Activated T-cell treated with anti-CD3 and anti-CD28 coated beads, Interleukin-2, amount 50 U/mL, for 24 hours (primary cell): ENCODE results near the gene TOP1.

ENCODE experiments used
- DNase-seq: peaks from one replicate; pipeline ENCODE4 v3.0.0-alpha.2; 2020
- H3K27ac Mint-ChIP-seq: 2 replicates; pipeline ENCODE4 v1.8.0; 2020; ENCODE audit warnings: mild to moderate bottlenecking, mixed read lengths
- H3K27me3 Mint-ChIP-seq: 2 replicates; pipeline ENCODE4 v1.8.0; 2020; ENCODE audit warnings: mixed read lengths
- H3K36me3 Mint-ChIP-seq: 2 replicates; pipeline ENCODE4 v1.8.0; 2020; ENCODE audit warnings: low read depth, mixed read lengths
- H3K4me1 Mint-ChIP-seq: 2 replicates; pipeline ENCODE4 v1.8.0; 2020; ENCODE audit warnings: low read depth, mixed read lengths
- H3K4me3 Mint-ChIP-seq: 2 replicates; pipeline ENCODE4 v1.8.0; 2020; ENCODE audit warnings: mild to moderate bottlenecking, moderate library complexity, mixed read lengths
- H3K9me3 Mint-ChIP-seq: 2 replicates; pipeline ENCODE4 v1.8.0; 2020; ENCODE audit warnings: mixed read lengths

Gene TOP1

GRCh38 chr20:41136680-41137613 lies 108.3 kb downstream of the TOP1 start, which contains the start of gene PLCG1:
Gene PLCG1, plus strand, starts transcription at chr20:41137543. Its CDS starts 99 bp downstream, at chr20:41137642.
- no peaks in the 10 kb centered on the region for H3K27me3 Mint-ChIP-seq
- DNase-seq: peak; percentile 94

GRCh38 chr20:41137614-41138474 lies 109.2 kb downstream of the TOP1 start:
- H3K4me1 Mint-ChIP-seq: peaks cover 76% of the 10 kb centered on the region

More at GRCh38 chr20:41136680-41137613, 108.3 kb downstream of the TOP1 start, which contains the start of gene PLCG1:
- Mint-ChIP-seq H3K36me3 (peaks cover 34% of the 10 kb centered on the region), H3K4me3 (peak within 1 kb of the TSS; percentile 94), H3K9me3 (no peaks in the 10 kb centered on the region), H3K4me1 (peaks cover 67% of the 10 kb centered on the region), H3K27ac (peak within 1 kb of the TSS; percentile 97)

GRCh38 chr20:41138475-41139226 lies 110.0 kb downstream of the TOP1 start:
- Mint-ChIP-seq H3K27ac (peak overlapping the region; percentile 97), H3K4me3 (peak overlapping the region; percentile 94), H3K4me1 (peaks cover 79% of the 10 kb centered on the region), H3K27me3 (no peaks in the 10 kb centered on the region), H3K9me3 (no peaks in the 10 kb centered on the region), H3K36me3 (peaks cover 34% of the 10 kb centered on the region)
- peak; percentile 62 for DNase-seq

More at GRCh38 chr20:41137614-41138474, 109.2 kb downstream of the TOP1 start:
- Mint-ChIP-seq H3K9me3 (no peaks in the 10 kb centered on the region), H3K4me3 (peak overlapping the region; percentile 94), H3K27ac (peak overlapping the region; percentile 97), H3K27me3 (no peaks in the 10 kb centered on the region), H3K36me3 (peaks cover 34% of the 10 kb centered on the region)
- DNase-seq: no peak

GRCh38 chr20:41139227-41140093 lies 110.8 kb downstream of the TOP1 start:
- H3K27ac Mint-ChIP-seq: peak overlapping the region; percentile 97
- no peaks in the 10 kb centered on the region for H3K27me3 Mint-ChIP-seq
- peaks cover 80% of the 10 kb centered on the region for H3K4me1 Mint-ChIP-seq
- H3K36me3 Mint-ChIP-seq: peaks cover 42% of the 10 kb centered on the region
- H3K4me3 Mint-ChIP-seq: peak overlapping the region; percentile 94
- H3K9me3 Mint-ChIP-seq: no peaks in the 10 kb centered on the region
- no peak for DNase-seq

GRCh38 chr20:41140226-41141133 lies 111.9 kb downstream of the TOP1 start:
- Mint-ChIP-seq H3K36me3 (peaks cover 50% of the 10 kb centered on the region), H3K4me1 (peaks cover 80% of the 10 kb centered on the region), H3K27ac (peak overlapping the region; percentile 97), H3K27me3 (no peaks in the 10 kb centered on the region), H3K9me3 (no peaks in the 10 kb centered on the region), H3K4me3 (peak overlapping the region; percentile 94)
- peak; percentile 44 for DNase-seq

GRCh38 chr20:41141153-41141815 lies 112.7 kb downstream of the TOP1 start:
- Mint-ChIP-seq H3K4me3 (peak overlapping the region; percentile 94), H3K36me3 (peaks cover 57% of the 10 kb centered on the region), H3K4me1 (peaks cover 80% of the 10 kb centered on the region), H3K9me3 (no peaks in the 10 kb centered on the region), H3K27ac (peak overlapping the region; percentile 97), H3K27me3 (no peaks in the 10 kb centered on the region)
- peak; percentile 55 for DNase-seq

GRCh38 chr20:41142245-41142644 lies 113.6 kb downstream of the TOP1 start:
- Mint-ChIP-seq H3K4me1 (peaks cover 86% of the 10 kb centered on the region), H3K27ac (peak overlapping the region; percentile 97), H3K36me3 (peaks cover 64% of the 10 kb centered on the region), H3K4me3 (peak overlapping the region; percentile 94), H3K27me3 (no peaks in the 10 kb centered on the region), H3K9me3 (no peaks in the 10 kb centered on the region)
- DNase-seq: peak; percentile 47

- H3K36me3 Mint-ChIP-seq: peaks cover 66% of the 10 kb centered on the region
Observed at GRCh38 chr20:41142919-41143318, 114.3 kb downstream of the TOP1 start.

GRCh38 chr20:41143354-41143753 lies 114.7 kb downstream of the TOP1 start:
- peaks cover 68% of the 10 kb centered on the region for H3K36me3 Mint-ChIP-seq
- H3K4me3 Mint-ChIP-seq: peak overlapping the region; percentile 94
- H3K27me3 Mint-ChIP-seq: no peaks in the 10 kb centered on the region
- peaks cover 95% of the 10 kb centered on the region for H3K4me1 Mint-ChIP-seq
- no peaks in the 10 kb centered on the region for H3K9me3 Mint-ChIP-seq
- H3K27ac Mint-ChIP-seq: peak overlapping the region; percentile 97
- peak; percentile 29 for DNase-seq

More at GRCh38 chr20:41142919-41143318, 114.3 kb downstream of the TOP1 start:
- H3K4me1 Mint-ChIP-seq: peaks cover 90% of the 10 kb centered on the region
- H3K27me3 Mint-ChIP-seq: no peaks in the 10 kb centered on the region
- H3K4me3 Mint-ChIP-seq: peak overlapping the region; percentile 94
- H3K27ac Mint-ChIP-seq: peak overlapping the region; percentile 97
- DNase-seq: peak; percentile 36
- no peaks in the 10 kb centered on the region for H3K9me3 Mint-ChIP-seq

- Mint-ChIP-seq H3K4me1 (peaks cover 97% of the 10 kb centered on the region), H3K9me3 (no peaks in the 10 kb centered on the region), H3K4me3 (no peak overlapping the region), H3K27ac (peak overlapping the region; percentile 97), H3K36me3 (peaks cover 57% of the 10 kb centered on the region), H3K27me3 (no peaks in the 10 kb centered on the region)
- no peak for DNase-seq
Observed at GRCh38 chr20:41145317-41145716, 116.7 kb downstream of the TOP1 start.

GRCh38 chr20:41145821-41146620 lies 117.4 kb downstream of the TOP1 start:
- H3K27ac Mint-ChIP-seq: peak overlapping the region; percentile 97
- peaks cover 50% of the 10 kb centered on the region for H3K36me3 Mint-ChIP-seq
- no peaks in the 10 kb centered on the region for H3K27me3 Mint-ChIP-seq
- H3K4me1 Mint-ChIP-seq: peaks cover 97% of the 10 kb centered on the region
- H3K4me3 Mint-ChIP-seq: no peak overlapping the region
- no peak for DNase-seq
- H3K9me3 Mint-ChIP-seq: no peaks in the 10 kb centered on the region
